Keratinocyte (primary cell): ENCODE results near the gene UBE2D3. TPM values are rescaled to one million over a fixed set of nuclear protein-coding genes. Genes with fewer than 3 reads are reported as not detected.
"Not testable (repeated sequence)": the region's sequence is repeated elsewhere in the genome, so short reads cannot be mapped to it uniquely, and the experiment has no call there.

Experiments
- DNase-seq: peaks from one replicate; pipeline ENCODE4 v3.0.0-alpha.2; 2011; ENCODE audit warnings: low read depth, missing footprints, low spot score
- FAIRE-seq: peaks from 2 replicates; lab custom pipeline; 2011; peaks lifted over from hg19 to GRCh38; lab: Jason Lieb, UNC
- H2AFZ ChIP-seq: 2 replicates; pipeline ENCODE4 v1.6.0; 2012; ENCODE audit warnings: low read length, control low read depth, inconsistent platforms; ENCODE audit not compliant: control insufficient read depth
- H3K27ac ChIP-seq: 2 replicates; pipeline ENCODE4 v1.5.1; 2011; ENCODE audit warnings: low read length; ENCODE audit not compliant: control insufficient read depth, insufficient read depth
- H3K27me3 ChIP-seq: 3 replicates; pipeline ENCODE4 v1.6.0; 2011; ENCODE audit warnings: low read length; ENCODE audit not compliant: control insufficient read depth, insufficient read depth; ENCODE audit errors: extremely low read depth
- H3K36me3 ChIP-seq, 2 experiments: 2 replicates in 1 of 2; 3 replicates in 1 of 2; pipeline ENCODE4 v1.5.1; 2011; ENCODE audit warnings: low read length in 2 of 2, mild to moderate bottlenecking in 1 of 2; ENCODE audit not compliant: control insufficient read depth in 2 of 2, insufficient read depth in 2 of 2; ENCODE audit errors: extremely low read depth in 1 of 2
- H3K4me1 ChIP-seq: 3 replicates; pipeline ENCODE4 v1.5.1; 2011; ENCODE audit warnings: low read length; ENCODE audit not compliant: control insufficient read depth, insufficient read depth; ENCODE audit errors: extremely low read depth
- H3K4me2 ChIP-seq: 3 replicates; pipeline ENCODE4 v1.6.0; 2011; ENCODE audit warnings: low read depth, low read length; ENCODE audit not compliant: control insufficient read depth, insufficient read depth; ENCODE audit errors: extremely low read depth
- H3K4me3 ChIP-seq, 3 experiments: fragments of 200-600 bp in 1 of 3; sonication (generic) in 1 of 3; 2 replicates in 2 of 3; 3 replicates in 1 of 3; pipeline ENCODE4 v1.5.1; 2011 to 2016; ENCODE audit warnings: low read length in 3 of 3, mild to moderate bottlenecking in 3 of 3, control low read depth in 2 of 3, inconsistent platforms in 1 of 3, low read depth in 1 of 3, mixed read lengths in 1 of 3, mixed run types in 1 of 3, moderate library complexity in 1 of 3; ENCODE audit not compliant: control insufficient read depth in 2 of 3, insufficient read depth in 2 of 3; ENCODE audit errors: extremely low read depth in 1 of 3
- H3K79me2 ChIP-seq: 2 replicates; pipeline ENCODE4 v1.6.0; 2012; ENCODE audit warnings: low read length; ENCODE audit not compliant: control insufficient read depth, insufficient read depth
- H3K9ac ChIP-seq: 3 replicates; pipeline ENCODE4 v1.6.0; 2011; ENCODE audit warnings: low read length; ENCODE audit not compliant: control insufficient read depth, insufficient read depth; ENCODE audit errors: extremely low read depth
- H3K9me1 ChIP-seq: 3 replicates; pipeline ENCODE4 v1.6.0; 2011; ENCODE audit warnings: low read length; ENCODE audit not compliant: control insufficient read depth, insufficient read depth; ENCODE audit errors: extremely low read depth
- H3K9me3 ChIP-seq: 2 replicates; pipeline ENCODE4 v1.5.1; 2012; ENCODE audit warnings: low read depth, low read length; ENCODE audit not compliant: control insufficient read depth
- H4K20me1 ChIP-seq: 3 replicates; pipeline ENCODE4 v1.6.0; 2011; ENCODE audit warnings: low read length; ENCODE audit not compliant: control insufficient read depth, insufficient read depth; ENCODE audit errors: extremely low read depth
- CTCF ChIP-seq, 3 experiments: IDR thresholded peaks in 1 of 3; conservative IDR thresholded peaks in 1 of 3; optimal IDR thresholded peaks in 1 of 3; 2 replicates in 2 of 3; 3 replicates in 1 of 3; pipeline versions ENCODE3 to v1.5.1; 2011; ENCODE audit warnings: low read length in 3 of 3, mild to moderate bottlenecking in 3 of 3, moderate library complexity in 2 of 3, control low read depth in 1 of 3, inconsistent platforms in 1 of 3; ENCODE audit not compliant: insufficient read depth in 2 of 3; ENCODE audit errors: extremely low read depth in 1 of 3
- EZH2 ChIP-seq: IDR thresholded peaks from one replicate; pipeline ENCODE4 v1.6.1; 2012; ENCODE audit warnings: inconsistent platforms, mild to moderate bottlenecking, low read length, moderate library complexity
- dilution Hi-C: fragments of 300-500 bp; cut with MboI; formaldehyde crosslinking; loops from one replicate; pipeline ENCODE4 v1.7.0; 2020; ENCODE audit warnings: low sequenced_read_pairs; ENCODE audit not compliant: extremely low pct_ligation_motif_present
- polyA plus RNA-seq, 5 experiments: library from polyadenylated mRNA; depleted of rRNA in 3 of 5; stranded (reverse) in 3 of 5; stranded (forward) in 1 of 5; unstranded in 1 of 5; fragments of >200 nt; gene quantifications; 1 replicate in 1 of 5; 2 replicates in 3 of 5; 3 replicates in 1 of 5; pipeline versions ENCODE4 v1.2.1 to v1.2.3, GENCODE V29; 2011 to 2012; ENCODE audit warnings: missing spikeins in 2 of 5, low read depth in 1 of 5, low replicate concordance in 1 of 5

UBE2D3 gene
- polyA plus RNA-seq, 1 donor (not counting 4 experiments of a cell fraction or from before 2014, with no cell fraction given), result 567 TPM

GRCh38 chr4:102868153-102868780 is 40.9 kb upstream of the UBE2D3 start:
- Histone ChIP-seq H3K27me3 (no peaks in the 10 kb centered on the region), H3K4me2 (peak overlapping the region; percentile 59), H3K36me3 (no peaks in the 10 kb centered on the region), H3K9me1 (no peaks in the 10 kb centered on the region), H3K4me3 (peak overlapping the region; percentile 70 to 94 (median 92)), H4K20me1 (no peaks in the 10 kb centered on the region), H3K27ac (peak overlapping the region; percentile 98), H3K79me2 (peaks cover 44% of the 10 kb centered on the region), H3K4me1 (peaks cover 23% of the 10 kb centered on the region), H2AFZ (peak overlapping the region; percentile 90), H3K9me3 (no peaks in the 10 kb centered on the region), H3K9ac (peak overlapping the region; percentile 97)
- DNase-seq (no peak), FAIRE-seq (no peak)
- TF ChIP-seq CTCF (optimal IDR thresholded peaks at IDR 0.05 in 1 of 3, IDR thresholded peaks at IDR 0.05 in 1 of 3, conservative IDR thresholded peaks at IDR 0.05 in 1 of 3; ENCODE audit: extremely low read depth in 1 of 3, insufficient read depth in 2 of 3, low read length in 3 of 3) (no peak), EZH2 (no peak)
- dilution Hi-C loops, result no loop called here

GRCh38 chr4:102867278-102868152 is 40.2 kb upstream of the UBE2D3 start:
- peak overlapping the region; percentile 44 to 94 (median 70) for H3K4me3 ChIP-seq
- dilution Hi-C loops, result no loop called here
- H4K20me1 ChIP-seq, result no peaks in the 10 kb centered on the region
- H2AFZ ChIP-seq, result no peak overlapping the region
- DNase-seq, result no peak
- peaks cover 23% of the 10 kb centered on the region for H3K4me1 ChIP-seq
- peak overlapping the region; percentile 98 for H3K27ac ChIP-seq
- H3K9me1 ChIP-seq, result no peaks in the 10 kb centered on the region
- H3K36me3 ChIP-seq, result no peaks in the 10 kb centered on the region
- H3K27me3 ChIP-seq, result no peaks in the 10 kb centered on the region
- peaks cover 37% of the 10 kb centered on the region for H3K79me2 ChIP-seq
- no peaks in the 10 kb centered on the region for H3K9me3 ChIP-seq
- peak overlapping the region; percentile 97 for H3K9ac ChIP-seq
- H3K4me2 ChIP-seq, result peak overlapping the region; percentile 59
- FAIRE-seq, result no peak
- TF ChIP-seq CTCF (optimal IDR thresholded peaks at IDR 0.05 in 1 of 3, IDR thresholded peaks at IDR 0.05 in 1 of 3, conservative IDR thresholded peaks at IDR 0.05 in 1 of 3; ENCODE audit: extremely low read depth in 1 of 3, insufficient read depth in 2 of 3, low read length in 3 of 3) (no peak), EZH2 (no peak)

GRCh38 chr4:102865327-102865726 is 38.0 kb upstream of the UBE2D3 start:
- H3K36me3 ChIP-seq, H3K9ac ChIP-seq, H3K27me3 ChIP-seq, H3K9me3 ChIP-seq, H3K9me1 ChIP-seq, dilution Hi-C loops, H3K27ac ChIP-seq, H2AFZ ChIP-seq, H3K4me2 ChIP-seq, H4K20me1 ChIP-seq, FAIRE-seq, H3K4me3 ChIP-seq, DNase-seq: not testable (repeated sequence)
- peaks cover 14% of the 10 kb centered on the region for H3K4me1 ChIP-seq
- H3K79me2 ChIP-seq, result peaks cover 21% of the 10 kb centered on the region
